Measurements from ENCODE around the gene HNRNPAB.

HNRNPAB gene

GRCh38 chr5:178189433-178189832 is 14.9 kb upstream of the HNRNPAB start (continued):
- TF ChIP-seq, protein P1, sequence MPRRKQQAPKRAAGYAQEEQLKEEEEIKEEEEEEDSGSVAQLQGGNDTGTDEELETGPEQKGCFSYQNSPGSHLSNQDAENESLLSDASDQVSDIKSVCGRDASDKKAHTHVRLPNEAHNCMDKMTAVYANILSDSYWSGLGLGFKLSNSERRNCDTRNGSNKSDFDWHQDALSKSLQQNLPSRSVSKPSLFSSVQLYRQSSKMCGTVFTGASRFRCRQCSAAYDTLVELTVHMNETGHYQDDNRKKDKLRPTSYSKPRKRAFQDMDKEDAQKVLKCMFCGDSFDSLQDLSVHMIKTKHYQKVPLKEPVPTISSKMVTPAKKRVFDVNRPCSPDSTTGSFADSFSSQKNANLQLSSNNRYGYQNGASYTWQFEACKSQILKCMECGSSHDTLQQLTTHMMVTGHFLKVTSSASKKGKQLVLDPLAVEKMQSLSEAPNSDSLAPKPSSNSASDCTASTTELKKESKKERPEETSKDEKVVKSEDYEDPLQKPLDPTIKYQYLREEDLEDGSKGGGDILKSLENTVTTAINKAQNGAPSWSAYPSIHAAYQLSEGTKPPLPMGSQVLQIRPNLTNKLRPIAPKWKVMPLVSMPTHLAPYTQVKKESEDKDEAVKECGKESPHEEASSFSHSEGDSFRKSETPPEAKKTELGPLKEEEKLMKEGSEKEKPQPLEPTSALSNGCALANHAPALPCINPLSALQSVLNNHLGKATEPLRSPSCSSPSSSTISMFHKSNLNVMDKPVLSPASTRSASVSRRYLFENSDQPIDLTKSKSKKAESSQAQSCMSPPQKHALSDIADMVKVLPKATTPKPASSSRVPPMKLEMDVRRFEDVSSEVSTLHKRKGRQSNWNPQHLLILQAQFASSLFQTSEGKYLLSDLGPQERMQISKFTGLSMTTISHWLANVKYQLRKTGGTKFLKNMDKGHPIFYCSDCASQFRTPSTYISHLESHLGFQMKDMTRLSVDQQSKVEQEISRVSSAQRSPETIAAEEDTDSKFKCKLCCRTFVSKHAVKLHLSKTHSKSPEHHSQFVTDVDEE (CRISPR knock-in tag; IDR thresholded peaks at IDR 0.05), result no peak

GRCh38 chr5:178191661-178192060 is 12.7 kb upstream of the HNRNPAB start:
- no peak for TF ChIP-seq ISL1 (CRISPR knock-in tag; IDR thresholded peaks at IDR 0.05)
- TF ChIP-seq ZFP30 (CRISPR knock-in tag; IDR thresholded peaks at IDR 0.05), result no peak
- no peak for TF ChIP-seq ZFP3 (CRISPR knock-in tag; IDR thresholded peaks at IDR 0.05)
- no peak for TF ChIP-seq RARB (CRISPR knock-in tag; IDR thresholded peaks at IDR 0.05)
- no peak for TF ChIP-seq CSDC2 (CRISPR knock-in tag; IDR thresholded peaks at IDR 0.05)
- no peak for TF ChIP-seq CREB5 (CRISPR knock-in tag; IDR thresholded peaks at IDR 0.05; ENCODE audit: low read depth)
- ATAC-seq, result no peak

- ATAC-seq, result no peak
- no peak for TF ChIP-seq PPARA (CRISPR knock-in tag; IDR thresholded peaks at IDR 0.05; ENCODE audit: borderline replicate concordance)
- TF ChIP-seq ZNF8 (CRISPR knock-in tag; IDR thresholded peaks at IDR 0.05), result no peak
- TF ChIP-seq ZFP30 (CRISPR knock-in tag; IDR thresholded peaks at IDR 0.05), result no peak
Observed at GRCh38 chr5:178192244-178192643, 12.1 kb upstream of the HNRNPAB start.

DNA sequence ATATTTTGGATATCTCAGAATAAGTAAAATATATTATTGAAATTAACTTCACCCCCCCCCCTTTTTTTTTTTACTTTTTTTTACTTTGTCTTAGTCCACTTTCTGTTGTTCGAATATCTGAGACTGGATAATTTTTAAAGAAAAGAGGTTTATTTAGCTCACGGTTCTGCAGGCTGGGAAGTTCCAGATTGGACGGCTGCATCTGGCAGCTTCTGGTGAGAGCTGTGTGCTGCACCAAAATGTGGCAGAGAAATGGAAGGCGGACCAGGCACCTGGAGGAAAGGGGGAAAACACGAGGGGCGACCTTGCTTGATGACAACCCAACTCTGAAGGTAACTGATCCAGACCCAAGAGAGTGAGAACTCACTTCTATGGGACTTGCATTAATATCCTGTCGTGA is 11.5 kb upstream of the HNRNPAB start:
- TF ChIP-seq ZFP3 (CRISPR knock-in tag; IDR thresholded peaks at IDR 0.05), result no peak
- no peak for ATAC-seq

DNA sequence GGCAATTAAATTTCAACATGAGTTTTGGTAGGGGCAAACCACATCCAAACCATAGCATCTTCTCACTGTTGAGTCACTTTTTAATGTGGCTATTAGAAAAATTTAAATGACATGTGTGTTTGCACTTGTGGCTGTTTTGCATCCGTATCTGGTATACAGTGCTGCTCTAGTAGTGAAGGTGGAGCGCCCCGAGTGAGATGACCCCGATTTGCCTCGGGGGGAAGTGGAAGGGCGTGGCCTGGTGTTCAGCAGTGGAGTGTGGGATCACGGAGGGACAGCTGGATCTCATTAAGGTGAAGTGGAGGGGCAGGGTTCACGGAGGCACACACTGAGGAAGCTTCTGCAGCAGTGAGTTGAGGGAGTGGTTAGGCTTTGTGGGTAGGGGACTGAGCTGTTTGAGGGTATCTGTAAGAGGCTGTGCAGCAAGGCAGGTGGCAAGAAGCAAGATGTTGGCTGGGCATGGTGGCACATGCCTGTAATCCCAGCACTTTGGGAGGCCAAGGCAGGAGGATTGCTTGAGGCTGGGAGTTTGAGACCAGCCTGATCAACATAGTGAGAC is 11.0 kb upstream of the HNRNPAB start:
- no peak for TF ChIP-seq SNAI2 (CRISPR knock-in tag; IDR thresholded peaks at IDR 0.05)
- no peak for TF ChIP-seq BACH2 (CRISPR knock-in tag; IDR thresholded peaks at IDR 0.05; ENCODE audit: borderline replicate concordance)
- TF ChIP-seq ISL1 (CRISPR knock-in tag; IDR thresholded peaks at IDR 0.05), result no peak
- no peak for TF ChIP-seq CREB5 (CRISPR knock-in tag; IDR thresholded peaks at IDR 0.05; ENCODE audit: low read depth)
- TF ChIP-seq ZFP30 (CRISPR knock-in tag; IDR thresholded peaks at IDR 0.05), result no peak
- TF ChIP-seq ZFP3 (CRISPR knock-in tag; IDR thresholded peaks at IDR 0.05), result no peak
- TF ChIP-seq, protein P2, sequence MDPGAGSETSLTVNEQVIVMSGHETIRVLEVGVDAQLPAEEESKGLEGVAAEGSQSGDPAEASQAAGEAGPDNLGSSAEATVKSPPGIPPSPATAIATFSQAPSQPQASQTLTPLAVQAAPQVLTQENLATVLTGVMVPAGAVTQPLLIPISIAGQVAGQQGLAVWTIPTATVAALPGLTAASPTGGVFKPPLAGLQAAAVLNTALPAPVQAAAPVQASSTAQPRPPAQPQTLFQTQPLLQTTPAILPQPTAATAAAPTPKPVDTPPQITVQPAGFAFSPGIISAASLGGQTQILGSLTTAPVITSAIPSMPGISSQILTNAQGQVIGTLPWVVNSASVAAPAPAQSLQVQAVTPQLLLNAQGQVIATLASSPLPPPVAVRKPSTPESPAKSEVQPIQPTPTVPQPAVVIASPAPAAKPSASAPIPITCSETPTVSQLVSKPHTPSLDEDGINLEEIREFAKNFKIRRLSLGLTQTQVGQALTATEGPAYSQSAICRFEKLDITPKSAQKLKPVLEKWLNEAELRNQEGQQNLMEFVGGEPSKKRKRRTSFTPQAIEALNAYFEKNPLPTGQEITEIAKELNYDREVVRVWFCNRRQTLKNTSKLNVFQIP (CRISPR knock-in tag; IDR thresholded peaks at IDR 0.05; ENCODE audit: borderline replicate concordance, low read depth), result no peak
- TF ChIP-seq GLIS3 (CRISPR knock-in tag; IDR thresholded peaks at IDR 0.05), result no peak
- no peak for TF ChIP-seq OSR1 (CRISPR knock-in tag; IDR thresholded peaks at IDR 0.05)
- no peak for TF ChIP-seq RARB (CRISPR knock-in tag; IDR thresholded peaks at IDR 0.05)
- TF ChIP-seq ZNF8 (CRISPR knock-in tag; IDR thresholded peaks at IDR 0.05), result no peak
- no peak for TF ChIP-seq PPARA (CRISPR knock-in tag; IDR thresholded peaks at IDR 0.05; ENCODE audit: borderline replicate concordance)
- no peak for TF ChIP-seq ZC3H10 (CRISPR knock-in tag; IDR thresholded peaks at IDR 0.05)
- TF ChIP-seq PATZ1 (CRISPR knock-in tag; IDR thresholded peaks at IDR 0.05; ENCODE audit: borderline replicate concordance), result no peak
- no peak for ATAC-seq
